OCI-LY1 (cell line): Measurements from ENCODE around the gene DNAAF9.

ENCODE experiments used
- CTCF ChIP-seq: fragments of 200-600 bp; sonication (generic), shearing (Covaris generic); IDR thresholded peaks from 2 replicates; pipeline ENCODE4 v1.5.1; 2017; ENCODE audit warnings: mild to moderate bottlenecking, antibody characterized with exemption, low read length, moderate library complexity, mixed read lengths
- EZH2 ChIP-seq: fragments of 200-600 bp; sonication (generic), shearing (Covaris generic); IDR thresholded peaks from 2 replicates; pipeline ENCODE4 v1.8.0; 2017; ENCODE audit warnings: borderline replicate concordance, mixed run types, mild to moderate bottlenecking, antibody characterized with exemption, low read length, moderate library complexity, mixed read lengths

- no peak for TF ChIP-seq CTCF
- no peak for TF ChIP-seq EZH2
Measured at GRCh38 chr20:3434232-3434631, 26.8 kb upstream of the DNAAF9 start.
